NOMO-1 treated with dmso at 0.1 percent for 144 hours (cell line): ENCODE results near the gene MYRIP.
"Not testable (repeated sequence)": the region's sequence is repeated elsewhere in the genome, so short reads cannot be mapped to it uniquely, and the experiment has no call there.

ENCODE experiments used
- DNase-seq: peaks from one replicate; lab custom pipeline; 2025; ENCODE audit not compliant: unreplicated experiment; lab: John Stamatoyannopoulos, UW

The MYRIP gene

GRCh38 chr3:40118091-40118490 is 308.7 kb downstream of the MYRIP start:
- DNase-seq: no peak

GRCh38 chr3:40120067-40120692 is 310.8 kb downstream of the MYRIP start:
- no peak for DNase-seq

GRCh38 chr3:40120806-40121205 is 311.4 kb downstream of the MYRIP start:
- DNase-seq: no peak

GRCh38 chr3:40124918-40125317 is 315.5 kb downstream of the MYRIP start:
- no peak for DNase-seq

GRCh38 chr3:40128166-40128565 is 318.8 kb downstream of the MYRIP start:
- no peak for DNase-seq

- no peak for DNase-seq
Observed at GRCh38 chr3:40129510-40129909, 320.1 kb downstream of the MYRIP start.

- no peak for DNase-seq
Observed at GRCh38 chr3:40129981-40130380, 320.6 kb downstream of the MYRIP start.

GRCh38 chr3:40130721-40131120 is 321.3 kb downstream of the MYRIP start:
- no peak for DNase-seq

- not testable (repeated sequence) for DNase-seq
Observed at GRCh38 chr3:40133886-40134575, 324.6 kb downstream of the MYRIP start.

GRCh38 chr3:40137591-40138295 is 328.3 kb downstream of the MYRIP start:
- DNase-seq: no peak

- no peak for DNase-seq
Observed at GRCh38 chr3:40143283-40144090, 334.1 kb downstream of the MYRIP start.

GRCh38 chr3:40148827-40149226 is 339.4 kb downstream of the MYRIP start:
- DNase-seq: no peak

- no peak for DNase-seq
Observed at GRCh38 chr3:40152482-40153133, 343.2 kb downstream of the MYRIP start.

- DNase-seq: no peak
Observed at GRCh38 chr3:40160933-40161332, 351.5 kb downstream of the MYRIP start.

- DNase-seq: no peak
Observed at GRCh38 chr3:40162616-40163015, 353.2 kb downstream of the MYRIP start.

GRCh38 chr3:40166997-40167396 is 357.6 kb downstream of the MYRIP start:
- DNase-seq: no peak

GRCh38 chr3:40167958-40168357 is 358.5 kb downstream of the MYRIP start:
- DNase-seq: no peak

- DNase-seq: no peak
Observed at GRCh38 chr3:40169983-40170382, 360.6 kb downstream of the MYRIP start.

- no peak for DNase-seq
Observed at GRCh38 chr3:40170395-40170794, 361.0 kb downstream of the MYRIP start.

GRCh38 chr3:40172560-40172959 is 363.2 kb downstream of the MYRIP start:
- DNase-seq: no peak

GRCh38 chr3:40173227-40173721 is 363.9 kb downstream of the MYRIP start:
- DNase-seq: no peak
